AG09319 (cell line): Measurements from ENCODE around the gene HLA-DMA.
"Not testable (repeated sequence)": the region's sequence is repeated elsewhere in the genome, so short reads cannot be mapped to it uniquely, and the experiment has no call there.

Experiments
- DNase-seq: peaks from one replicate; pipeline ENCODE4 v3.0.0-alpha.2; 2010; ENCODE audit warnings: low read depth; ENCODE audit errors: extremely low read depth
- CTCF ChIP-seq: IDR thresholded peaks from 2 replicates; pipeline ENCODE4 v1.5.1; 2011; ENCODE audit warnings: low read depth, mild to moderate bottlenecking, inconsistent platforms, low read length, moderate library complexity

HLA-DMA gene

GRCh38 chr6:32943864-32944649 is 8.8 kb downstream of the HLA-DMA start:
- no peak for TF ChIP-seq CTCF
- DNase-seq, result no peak

- not testable (repeated sequence) for DNase-seq
Measured at GRCh38 chr6:32942555-32943123, 10.3 kb downstream of the HLA-DMA start.

- DNase-seq, result no peak
- no peak for TF ChIP-seq CTCF
Measured at GRCh38 chr6:32941214-32941768, 11.6 kb downstream of the HLA-DMA start.

- no peak for TF ChIP-seq CTCF
- no peak for DNase-seq
Measured at GRCh38 chr6:32940656-32941213, 12.2 kb downstream of the HLA-DMA start, which contains the start of gene HLA-DMB. HLA-DMB (minus strand) TSS chr6:32941028; CDS start chr6:32940807, 221 bp downstream.

GRCh38 chr6:32938494-32938893 is 14.4 kb downstream of the HLA-DMA start:
- no peak for TF ChIP-seq CTCF
- DNase-seq, result no peak

GRCh38 chr6:32937230-32937633 is 15.7 kb downstream of the HLA-DMA start:
- no peak for TF ChIP-seq CTCF
- no peak for DNase-seq

- no peak for TF ChIP-seq CTCF
- DNase-seq, result no peak
Measured at GRCh38 chr6:32936239-32937152, 16.4 kb downstream of the HLA-DMA start.
